Right ventricle myocardium superior (tissue), 1 donor: ENCODE results near the gene ALDH3B2. TPM values are rescaled to one million over a fixed set of nuclear protein-coding genes. Genes with fewer than 3 reads are reported as not detected.
"Not testable (repeated sequence)": the region's sequence is repeated elsewhere in the genome, so short reads cannot be mapped to it uniquely, and the experiment has no call there.

ENCODE experiments used
- ATAC-seq: fragments of 200-7000 bp; cut with Tn5 transposase; one replicate; pipeline ENCODE4 v1.9.1; 2020; ENCODE audit warnings: mild to moderate bottlenecking; ENCODE audit not compliant: poor library complexity
- DNase-seq: peaks from one replicate; pipeline ENCODE4 v3.0.0-alpha.2; 2020
- intact Hi-C: fragments of 100-400 bp; cut with DNase I; formaldehyde crosslinking; loops from one replicate; pipeline ENCODE4 v1.11.2; 2022
- total RNA-seq: library from RNA; stranded (reverse); fragmentation: NEBNext Ultra II Directional; extraction: Animal tissue kit (Norgen Biotek cat#: 25700); gene quantifications from one replicate; pipeline ENCODE4 v1.2.1, GENCODE V29; 2021
- donor health status: DM: no; HTN: yes; CAD: no; lungs with severe emphysema.

Gene ALDH3B2
- total RNA-seq, 1 donor from 2014 or later = not detected

GRCh38 chr11:67635231-67635521 is 39.2 kb downstream of the ALDH3B2 start:
- DNase-seq (no peak), ATAC-seq (no peak)
- intact Hi-C loops = no loop called here

- DNase-seq (no peak), ATAC-seq (no peak)
- intact Hi-C loops = no loop called here
These were observed 39.8 kb downstream of the ALDH3B2 start for GRCh38 chr11:67634366-67635230.

- intact Hi-C loops = no loop called here
- DNase-seq (no peak), ATAC-seq (no peak)
These were observed 40.6 kb downstream of the ALDH3B2 start for GRCh38 chr11:67633758-67634365.

GRCh38 chr11:67632982-67633755 is 41.3 kb downstream of the ALDH3B2 start:
- no peak for DNase-seq
- intact Hi-C loops = no loop called here
- no peak for ATAC-seq

GRCh38 chr11:67632175-67632981 is 42.0 kb downstream of the ALDH3B2 start:
- ATAC-seq (peak; percentile 9), DNase-seq (peak; percentile 83)
- intact Hi-C loops = no loop called here

GRCh38 chr11:67631853-67632174 is 42.6 kb downstream of the ALDH3B2 start:
- DNase-seq = no peak
- intact Hi-C loops = no loop called here
- ATAC-seq = no peak

GRCh38 chr11:67631411-67631810 is 43.0 kb downstream of the ALDH3B2 start:
- intact Hi-C loops = no loop called here
- no peak for DNase-seq
- no peak for ATAC-seq

GRCh38 chr11:67630943-67631331 is 43.5 kb downstream of the ALDH3B2 start:
- no peak for DNase-seq
- intact Hi-C loops = no loop called here
- ATAC-seq = no peak

- DNase-seq (peak; percentile 99), ATAC-seq (peak; percentile 88)
- intact Hi-C loops = no loop called here
These were observed 44.0 kb downstream of the ALDH3B2 start for GRCh38 chr11:67630228-67630942.

- peak; percentile 89 for ATAC-seq
- intact Hi-C loops = no loop called here
- DNase-seq = peak; percentile 93
These were observed 44.8 kb downstream of the ALDH3B2 start, which contains the start of gene NUDT8 for GRCh38 chr11:67629386-67630227. Gene NUDT8 (minus strand): TSS chr11:67629937. CDS start chr11:67629911, 26 bp downstream.

- no peak for ATAC-seq
- peak; percentile 53 for DNase-seq
- intact Hi-C loops = no loop called here
These were observed 45.6 kb downstream of the ALDH3B2 start for GRCh38 chr11:67628710-67629385.

- intact Hi-C loops = no loop called here
- no peak for ATAC-seq
- peak; percentile 40 for DNase-seq
These were observed 46.4 kb downstream of the ALDH3B2 start for GRCh38 chr11:67627812-67628624.

GRCh38 chr11:67627441-67627811 is 47.0 kb downstream of the ALDH3B2 start:
- no peak for ATAC-seq
- intact Hi-C loops = no loop called here
- DNase-seq = peak; percentile 40

- intact Hi-C loops = no loop called here
- DNase-seq (peak; percentile 34), ATAC-seq (no peak)
These were observed 47.5 kb downstream of the ALDH3B2 start for GRCh38 chr11:67626970-67627369.

- DNase-seq = peak; percentile 16
- intact Hi-C loops = not testable (repeated sequence)
These were observed 48.1 kb downstream of the ALDH3B2 start for GRCh38 chr11:67626131-67626833.

GRCh38 chr11:67623795-67624194 is 50.6 kb downstream of the ALDH3B2 start:
- intact Hi-C loops, DNase-seq, ATAC-seq: not testable (repeated sequence)

More at GRCh38 chr11:67626131-67626833, 48.1 kb downstream of the ALDH3B2 start:
- ATAC-seq = not testable (repeated sequence)
